Gastroesophageal sphincter (tissue), 3 donors: Measurements from ENCODE around the gene KIRREL3.

ENCODE experiments used
- POLR2A ChIP-seq, 2 donors: fragments of 450-650 bp; IDR thresholded peaks; one replicate each; pipeline ENCODE4 v1.6.1; 2017; ENCODE audit warnings: antibody characterized with exemption in 2 of 2, mild to moderate bottlenecking in 2 of 2, moderate library complexity in 1 of 2
- POLR2AphosphoS5 ChIP-seq: sonication (generic); formaldehyde crosslinking; IDR thresholded peaks from one replicate; pipeline ENCODE4 v1.6.1; 2017; ENCODE audit warnings: antibody characterized with exemption
- TF ChIP-seq, protein P1 (sequence below), 4 experiments: fragments of 200-600 bp in 2 of 4; fragments of 450-650 bp in 2 of 4; sonication (generic) in 1 of 4; IDR thresholded peaks; one replicate each; pipeline ENCODE4 v1.5.1; 2017 to 2019; ENCODE audit warnings: antibody characterized with exemption in 4 of 4, mild to moderate bottlenecking in 2 of 4, moderate library complexity in 2 of 4

DNA sequence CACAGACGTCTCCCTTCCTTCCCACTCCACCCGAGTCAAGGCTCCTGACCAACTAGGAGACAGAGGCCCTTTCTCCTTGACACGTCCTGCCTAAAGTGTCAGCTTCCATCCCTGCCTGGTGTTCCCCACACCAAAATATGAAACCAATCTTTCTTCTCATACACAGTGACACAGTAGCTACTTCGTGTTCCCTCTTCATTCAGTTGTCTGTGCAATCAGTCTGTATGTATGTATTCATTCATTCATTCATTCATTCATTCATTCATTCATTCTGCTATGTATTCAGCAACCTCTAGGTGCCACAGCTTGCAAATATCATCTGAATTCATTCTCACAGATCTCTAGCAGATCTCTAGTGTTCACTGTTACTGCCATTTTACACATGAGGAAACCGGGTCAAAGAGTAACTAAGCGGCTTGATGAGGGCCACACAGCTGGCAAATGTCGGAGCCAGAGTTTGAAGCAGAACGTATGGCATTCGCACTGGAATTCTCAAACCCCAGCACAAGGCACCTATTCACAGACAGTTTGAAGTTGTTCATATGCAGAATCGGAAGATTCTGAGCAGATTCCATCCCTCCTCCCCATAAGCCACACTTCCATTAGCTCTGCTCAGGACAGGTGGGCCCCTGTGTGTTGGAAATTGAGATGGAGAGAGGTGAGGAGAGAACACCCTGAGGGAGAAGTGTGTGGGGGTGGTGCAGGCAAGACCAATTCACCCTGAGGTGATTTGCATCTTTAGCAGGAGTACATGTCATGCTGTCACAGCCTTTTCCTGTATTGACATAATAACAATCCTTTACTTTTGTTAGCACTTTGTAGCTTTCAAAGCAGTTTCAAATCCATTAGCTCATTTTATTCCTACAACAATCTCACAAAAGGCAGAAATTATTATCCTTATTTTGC lies 369.4 kb downstream of the KIRREL3 start:
- TF ChIP-seq POLR2AphosphoS5 (no peak), POLR2A (IDR thresholded peaks at IDR 0.05) (no peak)
- TF ChIP-seq, protein P1, sequence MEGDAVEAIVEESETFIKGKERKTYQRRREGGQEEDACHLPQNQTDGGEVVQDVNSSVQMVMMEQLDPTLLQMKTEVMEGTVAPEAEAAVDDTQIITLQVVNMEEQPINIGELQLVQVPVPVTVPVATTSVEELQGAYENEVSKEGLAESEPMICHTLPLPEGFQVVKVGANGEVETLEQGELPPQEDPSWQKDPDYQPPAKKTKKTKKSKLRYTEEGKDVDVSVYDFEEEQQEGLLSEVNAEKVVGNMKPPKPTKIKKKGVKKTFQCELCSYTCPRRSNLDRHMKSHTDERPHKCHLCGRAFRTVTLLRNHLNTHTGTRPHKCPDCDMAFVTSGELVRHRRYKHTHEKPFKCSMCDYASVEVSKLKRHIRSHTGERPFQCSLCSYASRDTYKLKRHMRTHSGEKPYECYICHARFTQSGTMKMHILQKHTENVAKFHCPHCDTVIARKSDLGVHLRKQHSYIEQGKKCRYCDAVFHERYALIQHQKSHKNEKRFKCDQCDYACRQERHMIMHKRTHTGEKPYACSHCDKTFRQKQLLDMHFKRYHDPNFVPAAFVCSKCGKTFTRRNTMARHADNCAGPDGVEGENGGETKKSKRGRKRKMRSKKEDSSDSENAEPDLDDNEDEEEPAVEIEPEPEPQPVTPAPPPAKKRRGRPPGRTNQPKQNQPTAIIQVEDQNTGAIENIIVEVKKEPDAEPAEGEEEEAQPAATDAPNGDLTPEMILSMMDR (IDR thresholded peaks at IDR 0.05) = no peak
